Sigmoid colon (tissue), 7 donors: ENCODE data around the gene S100A7A. TPM values are rescaled to one million over a fixed set of nuclear protein-coding genes. Genes with fewer than 3 reads are reported as not detected.

Experiments used
- DNase-seq: peaks from one replicate; pipeline ENCODE4 v3.0.0-alpha.2; 2019
- H3K27ac ChIP-seq, 4 donors: fragments of 200-600 bp; sonication (generic); one replicate each; pipeline ENCODE4 v1.5.1; 2016 to 2019; ENCODE audit warnings: mild to moderate bottlenecking in 1 of 4
- H3K27me3 ChIP-seq, 3 donors: fragments of 200-600 bp; sonication (generic); one replicate each; pipeline ENCODE4 v1.5.1; 2019; ENCODE audit warnings: mild to moderate bottlenecking in 1 of 3
- H3K36me3 ChIP-seq, 4 donors: fragments of 200-600 bp; sonication (generic); one replicate each; pipeline ENCODE4 v1.5.1; 2016 to 2019
- H3K4me1 ChIP-seq, 4 donors: fragments of 200-600 bp; sonication (generic); one replicate each; pipeline ENCODE4 v1.5.1; 2017 to 2019
- H3K4me3 ChIP-seq, 4 donors: fragments of 200-600 bp; sonication (generic); one replicate each; pipeline ENCODE4 v1.5.1; 2017 to 2019; ENCODE audit warnings: mild to moderate bottlenecking in 2 of 4, moderate library complexity in 1 of 4
- H3K9me3 ChIP-seq, 4 donors: fragments of 200-600 bp in 3 of 4; sonication (generic) in 3 of 4; one replicate each; pipeline versions ENCODE4 v1.5.1 to v1.6.1; 2013 to 2019
- EP300 ChIP-seq, 4 donors: sonication (generic); formaldehyde crosslinking; IDR thresholded peaks; one replicate each; pipeline ENCODE4 v1.6.1; 2017; ENCODE audit warnings: antibody characterized with exemption in 4 of 4
- POLR2A ChIP-seq, 2 donors: fragments of 450-650 bp; IDR thresholded peaks; one replicate each; pipeline ENCODE4 v1.6.1; 2016; ENCODE audit warnings: antibody characterized with exemption in 2 of 2, mild to moderate bottlenecking in 2 of 2, moderate library complexity in 2 of 2
- POLR2AphosphoS5 ChIP-seq, 4 donors: sonication (generic); formaldehyde crosslinking; IDR thresholded peaks; one replicate each; pipeline ENCODE4 v1.6.1; 2017; ENCODE audit warnings: antibody characterized with exemption in 4 of 4
- WGBS, 2 donors: extraction: QIAGEN DNeasy Blood & Tissue Kit; methylation state at CpG; one replicate each; pipeline ENCODE4 v1.1.7; 2013; 5-methylcytosine and 5-hydroxymethylcytosine counted together
- intact Hi-C: fragments of 100-400 bp; cut with DNase I; formaldehyde crosslinking; loops from one replicate; pipeline ENCODE4 v1.15.1; 2023
- polyA plus RNA-seq, 3 donors: library from polyadenylated mRNA; stranded (reverse); fragments of 200-250 nt; gene quantifications; one replicate each; pipeline ENCODE4 v1.2.3, GENCODE V29; 2013
- total RNA-seq, 4 donors: library from RNA; depleted of rRNA; stranded (reverse); fragments of >200 nt; gene quantifications; one replicate each; pipeline ENCODE4 v1.1.0, GENCODE V29; 2016
- TF ChIP-seq, protein P1 (sequence below), 4 experiments: fragments of 450-650 bp in 3 of 4; fragments of 200-600 bp in 1 of 4; IDR thresholded peaks; one replicate each; pipeline ENCODE4 v1.5.1; 2016 to 2019; ENCODE audit warnings: antibody characterized with exemption in 4 of 4, mild to moderate bottlenecking in 3 of 4, moderate library complexity in 2 of 4
- donor health status: healthy with polysubstance abuse.
- donor health status: Bipolar disorder and iron deficiency.
- donor health status: healthy.

The S100A7A gene
- total and polyA plus RNA-seq, 7 donors, result not detected

DNA sequence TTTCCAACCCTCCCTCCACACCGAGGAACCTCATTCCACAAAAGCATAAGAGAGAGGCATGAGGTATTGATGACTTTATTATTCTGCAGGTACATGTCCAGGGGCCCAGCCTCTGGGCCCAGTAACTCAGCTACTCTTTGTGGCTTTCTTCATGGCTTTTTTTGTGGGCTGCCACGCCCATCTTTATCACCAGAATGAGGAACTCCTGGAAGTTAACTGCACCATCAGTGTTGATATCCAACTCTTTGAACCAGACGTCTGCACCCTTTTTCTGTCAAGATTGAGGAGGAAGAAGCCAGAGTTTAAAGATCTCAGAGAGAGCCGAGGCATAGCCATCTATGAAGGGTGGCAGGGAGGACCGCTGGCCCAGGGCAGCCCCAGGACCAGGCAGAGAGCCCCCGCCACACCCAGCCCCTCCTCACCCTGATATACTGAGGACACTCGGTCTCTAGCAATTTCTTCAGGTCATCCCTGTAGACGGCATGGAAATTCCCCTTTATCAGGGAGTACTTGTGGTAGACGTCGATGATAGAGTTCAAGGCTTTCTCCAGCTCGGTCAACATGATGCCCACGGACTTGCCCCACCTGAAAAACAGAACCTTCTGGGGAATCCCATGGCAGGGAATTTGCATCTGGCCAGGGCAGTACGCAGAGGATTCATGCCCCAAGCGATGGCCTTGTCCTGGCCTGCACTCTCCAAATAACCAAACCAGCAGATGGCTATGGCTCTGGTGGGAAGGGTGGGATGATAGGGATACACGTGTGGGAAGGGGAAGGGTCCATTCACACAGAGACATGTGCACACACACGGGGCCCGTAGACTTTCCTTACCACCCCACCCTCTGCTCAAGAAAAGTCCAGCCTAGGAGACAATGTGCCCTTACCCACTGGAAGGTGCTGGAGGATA is 26.1 kb upstream of the S100A7A start:
- DNase-seq, result no peak

DNA sequence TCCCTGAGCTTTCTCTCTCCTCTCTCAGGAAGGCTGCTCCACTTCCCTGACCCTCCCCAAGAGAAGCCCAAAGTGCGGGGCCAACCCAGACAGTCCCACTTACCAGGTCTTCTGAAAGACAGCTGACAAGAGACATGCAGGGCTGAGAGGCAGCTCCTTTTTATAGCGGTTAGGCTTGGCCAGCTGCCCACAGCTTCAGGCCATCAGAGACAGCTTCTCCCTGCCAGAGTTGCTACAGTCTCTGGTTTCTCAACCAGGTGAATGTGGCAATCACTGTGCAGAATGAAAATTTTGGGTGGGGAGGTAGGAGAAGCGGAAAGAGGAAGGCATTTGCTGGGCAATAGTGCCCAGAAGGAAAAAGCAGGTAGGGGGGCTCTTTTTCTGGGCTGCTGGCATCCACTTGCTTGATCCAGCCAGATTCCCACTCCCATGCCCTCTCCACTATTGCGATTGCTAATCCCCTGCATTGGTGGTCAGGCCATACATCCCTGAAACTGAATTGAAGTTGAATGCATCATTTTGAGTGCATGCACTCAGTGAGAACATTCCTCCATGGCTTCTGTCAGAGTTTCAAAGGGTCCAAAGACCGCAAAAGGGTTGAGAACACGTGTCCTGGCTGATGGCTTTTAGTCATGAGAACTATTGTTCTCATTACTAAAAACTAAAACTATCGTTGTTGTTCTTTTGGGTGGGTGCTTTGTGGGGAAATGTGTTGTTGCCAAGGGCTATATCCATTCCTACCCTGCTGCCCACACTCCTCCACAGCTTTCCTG is 25.2 kb upstream of the S100A7A start, which contains the start of gene S100A8:
S100A8 (minus strand) TSS at position 136 of the 773 bp plus-strand sequence. CDS start 538 bp downstream, outside the sequence.
- intact Hi-C loops, result no loop called here
- H3K27me3 ChIP-seq, result no peaks in the 10 kb centered on the region
- no peaks in the 10 kb centered on the region for H3K36me3 ChIP-seq
- TF ChIP-seq POLR2A (IDR thresholded peaks at IDR 0.05) (no peak), POLR2AphosphoS5 (IDR thresholded peaks at IDR 0.05) (no peak), EP300 (IDR thresholded peaks at IDR 0.05) (no peak)
- TF ChIP-seq, protein P1, sequence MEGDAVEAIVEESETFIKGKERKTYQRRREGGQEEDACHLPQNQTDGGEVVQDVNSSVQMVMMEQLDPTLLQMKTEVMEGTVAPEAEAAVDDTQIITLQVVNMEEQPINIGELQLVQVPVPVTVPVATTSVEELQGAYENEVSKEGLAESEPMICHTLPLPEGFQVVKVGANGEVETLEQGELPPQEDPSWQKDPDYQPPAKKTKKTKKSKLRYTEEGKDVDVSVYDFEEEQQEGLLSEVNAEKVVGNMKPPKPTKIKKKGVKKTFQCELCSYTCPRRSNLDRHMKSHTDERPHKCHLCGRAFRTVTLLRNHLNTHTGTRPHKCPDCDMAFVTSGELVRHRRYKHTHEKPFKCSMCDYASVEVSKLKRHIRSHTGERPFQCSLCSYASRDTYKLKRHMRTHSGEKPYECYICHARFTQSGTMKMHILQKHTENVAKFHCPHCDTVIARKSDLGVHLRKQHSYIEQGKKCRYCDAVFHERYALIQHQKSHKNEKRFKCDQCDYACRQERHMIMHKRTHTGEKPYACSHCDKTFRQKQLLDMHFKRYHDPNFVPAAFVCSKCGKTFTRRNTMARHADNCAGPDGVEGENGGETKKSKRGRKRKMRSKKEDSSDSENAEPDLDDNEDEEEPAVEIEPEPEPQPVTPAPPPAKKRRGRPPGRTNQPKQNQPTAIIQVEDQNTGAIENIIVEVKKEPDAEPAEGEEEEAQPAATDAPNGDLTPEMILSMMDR (IDR thresholded peaks at IDR 0.05), result no peak
- no peaks in the 10 kb centered on the region for H3K9me3 ChIP-seq
- DNase-seq, result peak; percentile 74
- H3K4me3 ChIP-seq, result no peak within 1 kb of the TSS
- H3K27ac ChIP-seq, result no peak within 1 kb of the TSS
- H3K4me1 ChIP-seq, result no peaks in the 10 kb centered on the region
- WGBS, 2 donors, result 48 to 74% methylated on average over 7 of the region's 7 CpGs

More for the DNA sequence above, 26.1 kb upstream of the S100A7A start:
- Histone ChIP-seq H3K9me3 (no peaks in the 10 kb centered on the region), H3K4me1 (no peaks in the 10 kb centered on the region), H3K36me3 (no peaks in the 10 kb centered on the region), H3K4me3 (no peak overlapping the region), H3K27ac (no peak overlapping the region), H3K27me3 (no peaks in the 10 kb centered on the region)
- WGBS, 2 donors, result 40 to 69% methylated on average over 17 of the region's 17 CpGs
- TF ChIP-seq POLR2AphosphoS5 (IDR thresholded peaks at IDR 0.05), result no peak
- TF ChIP-seq, protein P1 (IDR thresholded peaks at IDR 0.05), result no peak
- no peak for TF ChIP-seq EP300 (IDR thresholded peaks at IDR 0.05)
- intact Hi-C loops, result no loop called here

DNA sequence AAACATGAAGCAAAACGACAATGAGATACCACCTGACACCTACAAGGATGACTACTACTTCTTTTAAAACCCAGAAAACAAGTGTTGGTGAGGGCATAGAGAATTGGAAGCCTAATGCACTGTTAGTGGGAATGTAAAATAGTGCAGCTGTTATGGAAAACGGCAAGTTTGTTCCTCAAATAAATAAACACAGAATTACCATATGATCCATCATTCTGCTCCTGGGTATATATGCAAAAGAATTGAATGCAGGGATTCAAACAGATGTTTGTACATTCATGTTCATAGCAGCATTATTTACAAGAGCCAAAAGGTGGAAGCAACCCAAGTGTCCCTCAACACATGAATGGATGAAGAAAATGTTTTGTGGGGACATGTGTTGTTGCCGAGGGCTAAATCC is 24.1 kb upstream of the S100A7A start:
- no peak overlapping the region for H3K4me3 ChIP-seq
- H3K4me1 ChIP-seq, result no peaks in the 10 kb centered on the region
- TF ChIP-seq, protein P1 (IDR thresholded peaks at IDR 0.05), result no peak
- TF ChIP-seq POLR2A (IDR thresholded peaks at IDR 0.05) (no peak), EP300 (IDR thresholded peaks at IDR 0.05) (no peak), POLR2AphosphoS5 (IDR thresholded peaks at IDR 0.05) (no peak)
- 52 to 72% methylated on average over 3 of the region's 3 CpGs for WGBS, 2 donors
- intact Hi-C loops, result no loop called here
- no peaks in the 10 kb centered on the region for H3K9me3 ChIP-seq
- peaks cover 0 to 3% (median 0%) of the 10 kb centered on the region in 3 donors for H3K27me3 ChIP-seq
- no peaks in the 10 kb centered on the region for H3K36me3 ChIP-seq
- no peak for DNase-seq
- no peak overlapping the region for H3K27ac ChIP-seq

DNA sequence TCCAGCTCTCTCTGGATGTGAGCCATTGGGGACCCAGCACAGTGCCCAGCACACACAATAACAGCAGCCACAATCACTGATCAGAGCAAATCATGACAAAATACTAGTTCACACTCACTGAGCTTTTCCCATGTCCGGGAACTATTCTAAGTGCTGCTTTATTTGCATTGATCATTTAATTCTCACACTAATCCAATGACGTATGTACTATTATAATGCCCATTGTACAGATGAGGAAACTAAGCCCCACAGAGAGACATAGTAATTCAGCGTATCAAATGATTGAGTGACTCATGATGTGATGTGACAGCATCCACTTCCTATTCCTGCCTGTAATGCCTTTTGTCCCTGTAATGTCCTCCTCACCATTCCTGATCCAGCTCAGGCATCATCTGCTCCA is 23.5 kb upstream of the S100A7A start:
- 85 to 88% methylated on average over 3 of the region's 3 CpGs for WGBS, 2 donors

More for the DNA sequence above, 23.5 kb upstream of the S100A7A start:
- DNase-seq, result no peak
- Histone ChIP-seq H3K4me3 (no peak overlapping the region), H3K9me3 (no peaks in the 10 kb centered on the region), H3K27ac (no peak overlapping the region), H3K27me3 (peaks cover 0 to 5% (median 0%) of the 10 kb centered on the region in 3 donors), H3K36me3 (no peaks in the 10 kb centered on the region), H3K4me1 (no peaks in the 10 kb centered on the region)
- intact Hi-C loops, result no loop called here
- TF ChIP-seq POLR2AphosphoS5 (IDR thresholded peaks at IDR 0.05), result no peak
- TF ChIP-seq, protein P1 (IDR thresholded peaks at IDR 0.05), result no peak
- no peak for TF ChIP-seq POLR2A (IDR thresholded peaks at IDR 0.05)
- no peak for TF ChIP-seq EP300 (IDR thresholded peaks at IDR 0.05)
